Spinal cord (tissue), 10 donors: ENCODE data around the gene ANKRD55. TPM values are rescaled to one million over a fixed set of nuclear protein-coding genes. Genes with fewer than 3 reads are reported as not detected.

Experiments used
- DNase-seq, 6 donors: peaks; one replicate each; pipeline versions ENCODE4 v3.0.0 to v3.0.0-alpha.2; 2013 to 2015; ENCODE audit warnings: low spot score in 6 of 6, low read depth in 4 of 6
- H3K27ac ChIP-seq: one replicate; pipeline ENCODE4 v1.5.1; 2013; ENCODE audit warnings: low read depth, low read length, control low read depth
- H3K27me3 ChIP-seq: one replicate; pipeline ENCODE4 v1.6.1; 2013; ENCODE audit warnings: low read length; ENCODE audit not compliant: control insufficient read depth, insufficient read depth
- H3K36me3 ChIP-seq: one replicate; pipeline ENCODE4 v1.6.1; 2013; ENCODE audit warnings: low read length; ENCODE audit not compliant: control insufficient read depth, insufficient read depth
- H3K4me1 ChIP-seq: one replicate; pipeline ENCODE4 v1.6.1; 2013; ENCODE audit warnings: low read length; ENCODE audit not compliant: control insufficient read depth, insufficient read depth
- H3K4me3 ChIP-seq: one replicate; pipeline ENCODE4 v1.5.1; 2013; ENCODE audit warnings: low read depth, low read length, control low read depth
- H3K9me3 ChIP-seq: one replicate; pipeline ENCODE4 v1.6.1; 2013; ENCODE audit warnings: low read length; ENCODE audit not compliant: control insufficient read depth, insufficient read depth
- WGBS: methylation state at CpG from one replicate; pipeline ENCODE4 v1.1.5; 2013; ENCODE audit warnings: missing lambda C conversion rate; ENCODE audit not compliant: insufficient coverage; 5-methylcytosine and 5-hydroxymethylcytosine counted together
- long read RNA-seq, 4 donors: transcript quantifications; one replicate each; lab custom pipeline, GENCODE V29; 2026
- polyA plus RNA-seq, 2 donors: library from polyadenylated mRNA; unstranded; fragments of 120-200 nt; gene quantifications; one replicate each; pipeline ENCODE4 v1.2.1, GENCODE V29; 2013; ENCODE audit not compliant: insufficient read length in 2 of 2
- total RNA-seq, 2 donors: library from RNA; depleted of rRNA in 1 of 2; stranded (reverse); fragments of 120-200 nt in 1 of 2; fragments of >200 nt in 1 of 2; gene quantifications; one replicate each; pipeline versions ENCODE4 v1.2.3 to v1.2.4, GENCODE V29; 2013 to 2014
- donor health status: healthy.

ANKRD55 gene
- 10 to 100 TPM in 1 of 2 donors, 1 to 10 TPM in 1; 3.9 to 14.0 TPM for total RNA-seq
- polyA plus RNA-seq, result 10 to 100 TPM in 1 of 2 donors, 1 to 10 TPM in 1; 9.6 to 13.0 TPM
- long read RNA-seq, donor 1, partial matches to known transcripts, result 6 of 6 reads
- long read RNA-seq, donor 1, other reads (novel, unspliced or antisense), result 0 of 6 reads
- long read RNA-seq, donor 2, result 0 reads
- long read RNA-seq, donor 3, result 0 reads
- long read RNA-seq, donor 4, result 0 reads

DNA sequence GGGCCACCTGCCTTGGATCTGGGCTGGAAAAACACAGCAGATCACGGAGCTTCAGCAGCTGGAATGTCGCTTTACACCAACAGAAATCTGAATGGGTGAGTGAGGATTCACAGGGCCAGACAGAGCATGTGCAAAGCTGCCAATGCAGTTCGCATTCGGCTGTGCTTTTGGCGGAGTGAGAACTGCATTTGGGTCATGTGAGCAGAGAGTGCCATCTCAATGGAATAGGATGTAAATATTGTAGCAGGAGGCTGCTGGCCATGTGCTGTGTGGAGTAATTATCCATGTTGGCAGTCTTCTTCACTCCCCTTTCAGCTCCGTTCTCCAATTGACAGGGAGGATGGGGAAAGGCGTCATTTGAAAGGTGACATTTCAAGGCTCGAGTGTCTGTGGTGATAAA is at the start of gene ANKRD55:
Gene ANKRD55 (minus strand): TSS at position 101 of the 400 bp plus-strand sequence. CDS start 417 bp downstream, outside the sequence.
- peak in 5 of 6 donors; percentile 50 to 96 (median 73) for DNase-seq
- Histone ChIP-seq H3K36me3 (no peaks in the 10 kb centered on the region), H3K4me1 (no peaks in the 10 kb centered on the region), H3K27me3 (no peaks in the 10 kb centered on the region), H3K4me3 (peak within 1 kb of the TSS; percentile 39), H3K9me3 (no peaks in the 10 kb centered on the region), H3K27ac (no peak within 1 kb of the TSS)
- WGBS, result 23% methylated on average over 6 of the region's 8 CpGs

- Histone ChIP-seq H3K27ac (no peak overlapping the region), H3K4me3 (no peak overlapping the region), H3K27me3 (no peaks in the 10 kb centered on the region), H3K9me3 (no peaks in the 10 kb centered on the region), H3K36me3 (no peaks in the 10 kb centered on the region), H3K4me1 (peaks cover 10% of the 10 kb centered on the region)
- no CpG with 5 or more reads among the region's 1 CpG for WGBS
- no peak for DNase-seq
Measured at GRCh38 chr5:56282216-56282615, 49.1 kb upstream of the ANKRD55 start.

DNA sequence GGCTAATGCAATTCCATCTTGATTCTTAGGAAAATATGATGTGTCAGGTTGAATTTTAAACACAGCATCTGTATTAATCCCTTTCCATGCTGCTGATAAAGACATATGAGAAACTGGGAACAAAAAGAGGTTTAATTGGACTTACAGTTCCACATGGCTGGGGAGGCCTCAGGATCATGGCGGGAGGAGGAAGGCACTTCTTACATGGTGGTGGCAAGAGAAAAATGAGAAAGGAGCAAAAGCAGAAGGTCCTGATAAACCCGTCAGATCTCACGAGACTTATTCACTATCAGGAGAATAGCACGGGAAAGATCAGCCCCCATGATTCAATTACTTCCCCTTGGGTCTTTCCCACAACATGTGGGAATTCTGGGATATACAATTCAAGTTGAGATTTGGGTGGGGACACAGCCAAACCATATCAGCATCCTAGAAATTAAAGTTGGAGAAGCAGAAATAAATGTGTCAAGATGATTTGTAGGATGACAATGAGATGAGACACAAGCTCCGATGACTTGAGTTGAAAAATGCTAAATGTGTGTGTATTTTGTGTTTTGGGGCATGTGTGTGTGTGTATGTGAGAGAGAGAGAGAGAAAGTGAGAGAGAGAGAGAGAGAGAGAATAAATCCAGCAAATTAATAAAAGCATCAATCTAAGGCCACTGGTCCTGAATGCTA is 48.5 kb upstream of the ANKRD55 start:
- H3K27me3 ChIP-seq, result no peaks in the 10 kb centered on the region
- no peaks in the 10 kb centered on the region for H3K9me3 ChIP-seq
- no peak for DNase-seq
- H3K4me1 ChIP-seq, result peaks cover 10% of the 10 kb centered on the region
- H3K4me3 ChIP-seq, result no peak overlapping the region
- no peaks in the 10 kb centered on the region for H3K36me3 ChIP-seq
- 94% methylated on average over 2 of the region's 5 CpGs for WGBS
- H3K27ac ChIP-seq, result no peak overlapping the region

DNA sequence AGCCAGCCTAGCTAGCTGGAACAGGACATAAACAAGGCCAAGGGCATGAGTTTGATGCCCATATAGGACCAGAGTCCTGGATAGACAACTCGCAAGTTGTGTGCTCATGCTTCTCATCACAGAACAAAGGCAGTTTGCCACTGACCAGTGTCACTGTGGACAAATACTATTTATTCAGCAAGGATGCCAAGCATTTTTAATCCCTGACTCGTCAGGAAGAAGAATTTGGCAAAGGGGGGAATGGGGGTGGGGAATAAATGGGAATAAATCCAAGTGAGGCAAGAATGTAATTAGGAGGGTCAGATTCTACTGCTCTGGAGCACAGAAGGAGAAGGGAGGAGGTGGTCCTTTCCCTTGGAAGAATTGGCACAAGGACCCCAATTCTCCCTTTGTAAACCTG is 46.8 kb upstream of the ANKRD55 start:
- H3K27ac ChIP-seq, result no peak overlapping the region
- peak in 1 of 6 donors; percentile 41 for DNase-seq
- WGBS, result 70% methylated on average over 1 of the region's 2 CpGs

DNA sequence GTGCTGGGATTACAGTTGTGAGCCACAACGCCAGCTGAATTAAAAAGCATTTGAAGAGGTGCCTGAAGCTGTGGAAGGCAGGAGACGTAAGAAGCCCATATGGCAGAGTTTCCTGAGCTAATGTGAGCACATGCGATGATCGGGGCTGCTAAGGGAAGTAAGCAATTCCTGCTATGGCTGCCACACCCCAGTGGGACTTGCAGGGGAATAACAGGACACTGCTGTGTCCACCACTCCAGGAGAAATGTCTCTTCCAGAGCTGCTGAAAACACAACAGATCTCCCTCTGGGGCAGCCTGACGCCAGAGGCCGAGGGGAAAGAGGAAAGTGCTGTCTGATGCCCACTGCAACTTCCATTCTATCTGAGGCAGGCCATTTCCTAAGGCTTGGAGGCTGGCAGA is 46.2 kb upstream of the ANKRD55 start:
- no peak overlapping the region for H3K4me3 ChIP-seq
- DNase-seq, result no peak
- peaks cover 10% of the 10 kb centered on the region for H3K4me1 ChIP-seq
- 69% methylated on average over 5 of the region's 6 CpGs for WGBS
- H3K27me3 ChIP-seq, result no peaks in the 10 kb centered on the region
- no peaks in the 10 kb centered on the region for H3K9me3 ChIP-seq
- H3K36me3 ChIP-seq, result no peaks in the 10 kb centered on the region
- H3K27ac ChIP-seq, result no peak overlapping the region

More for the DNA sequence above, 46.8 kb upstream of the ANKRD55 start:
- no peaks in the 10 kb centered on the region for H3K9me3 ChIP-seq
- H3K27me3 ChIP-seq, result no peaks in the 10 kb centered on the region
- H3K36me3 ChIP-seq, result no peaks in the 10 kb centered on the region
- H3K4me1 ChIP-seq, result peaks cover 10% of the 10 kb centered on the region
- no peak overlapping the region for H3K4me3 ChIP-seq

DNA sequence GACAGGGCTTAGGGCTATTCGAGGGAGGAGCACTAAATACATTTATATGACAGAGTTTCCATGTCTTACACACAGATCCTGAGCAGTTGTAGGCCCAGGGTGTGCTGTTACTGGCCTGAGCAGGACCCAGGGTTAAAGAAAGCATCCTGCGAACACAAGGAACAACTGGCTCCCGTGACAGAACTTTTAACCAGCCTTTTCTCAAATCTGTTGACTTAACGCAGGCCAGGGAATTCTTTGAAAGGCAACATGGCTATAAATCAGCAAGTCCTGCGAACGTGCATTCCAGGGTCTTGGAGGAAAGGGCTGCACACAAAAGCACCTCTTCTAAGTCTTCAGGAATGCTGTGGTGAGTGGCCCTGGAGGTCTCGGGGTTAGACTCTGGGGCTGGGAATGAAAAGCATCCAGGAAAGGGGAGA is 45.2 kb upstream of the ANKRD55 start:
- no peaks in the 10 kb centered on the region for H3K9me3 ChIP-seq
- no peaks in the 10 kb centered on the region for H3K27me3 ChIP-seq
- no peak overlapping the region for H3K27ac ChIP-seq
- no peak for DNase-seq
- WGBS, result 40% methylated on average over 6 of the region's 7 CpGs
- no peak overlapping the region for H3K4me3 ChIP-seq
- H3K36me3 ChIP-seq, result no peaks in the 10 kb centered on the region
- peaks cover 10% of the 10 kb centered on the region for H3K4me1 ChIP-seq

GRCh38 chr5:56277573-56277972 is 44.4 kb upstream of the ANKRD55 start:
- no peaks in the 10 kb centered on the region for H3K9me3 ChIP-seq
- peaks cover 10% of the 10 kb centered on the region for H3K4me1 ChIP-seq
- no peak overlapping the region for H3K4me3 ChIP-seq
- no peak for DNase-seq
- no peak overlapping the region for H3K27ac ChIP-seq
- 80% methylated on average over 2 of the region's 2 CpGs for WGBS
- H3K36me3 ChIP-seq, result no peaks in the 10 kb centered on the region
- H3K27me3 ChIP-seq, result no peaks in the 10 kb centered on the region

GRCh38 chr5:56273376-56273955 is 40.3 kb upstream of the ANKRD55 start:
- DNase-seq, result peak in 1 of 6 donors; percentile 30
- Histone ChIP-seq H3K36me3 (no peaks in the 10 kb centered on the region), H3K4me1 (peaks cover 4% of the 10 kb centered on the region), H3K27me3 (no peaks in the 10 kb centered on the region), H3K9me3 (no peaks in the 10 kb centered on the region), H3K27ac (no peak overlapping the region), H3K4me3 (no peak overlapping the region)
- 95% methylated on average over 2 of the region's 4 CpGs for WGBS

GRCh38 chr5:56272765-56273164 is 39.6 kb upstream of the ANKRD55 start:
- DNase-seq, result no peak
- H3K27ac ChIP-seq, result no peak overlapping the region
- H3K27me3 ChIP-seq, result no peaks in the 10 kb centered on the region
- H3K9me3 ChIP-seq, result no peaks in the 10 kb centered on the region
- WGBS, result no CpG with 5 or more reads among the region's 2 CpGs
- no peak overlapping the region for H3K4me3 ChIP-seq
- H3K4me1 ChIP-seq, result peaks cover 2% of the 10 kb centered on the region
- H3K36me3 ChIP-seq, result no peaks in the 10 kb centered on the region
